Activated gamma-delta T cell treated with Interleukin-2 at 50 U/mL for 16 hours (primary cell): Measurements from ENCODE around the gene APLF.
"Not testable (repeated sequence)": the region's sequence is repeated elsewhere in the genome, so short reads cannot be mapped to it uniquely, and the experiment has no call there.

Experiments
- DNase-seq: peaks from one replicate; pipeline ENCODE4 v3.0.0-alpha.2; 2020

The APLF gene

GRCh38 chr2:68478688-68479087 lies 11.3 kb downstream of the APLF start:
- DNase-seq: no peak

- no peak for DNase-seq
These were observed 15.0 kb downstream of the APLF start for GRCh38 chr2:68482296-68482820.

- no peak for DNase-seq
These were observed 15.6 kb downstream of the APLF start for GRCh38 chr2:68483011-68483410.

- DNase-seq: no peak
These were observed 20.5 kb downstream of the APLF start for GRCh38 chr2:68487773-68488355.

DNA sequence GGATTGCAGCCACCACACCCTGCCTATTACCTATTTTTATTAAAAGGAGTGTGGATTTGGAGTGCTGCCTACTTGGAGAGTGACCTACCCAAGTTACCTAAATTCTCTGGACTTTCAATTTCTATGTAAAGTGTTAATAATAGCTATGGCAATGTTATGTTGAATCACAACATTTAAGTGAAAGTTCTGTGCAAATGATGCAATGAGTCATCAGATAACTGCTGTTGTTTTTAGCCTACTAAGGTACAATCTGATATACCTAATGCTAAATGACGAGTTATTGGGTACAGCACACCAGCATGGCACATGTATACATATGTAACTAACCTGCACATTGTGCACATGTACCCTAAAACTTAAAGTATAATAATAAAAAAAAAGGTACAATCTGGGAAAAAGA lies 21.2 kb downstream of the APLF start:
- not testable (repeated sequence) for DNase-seq

DNA sequence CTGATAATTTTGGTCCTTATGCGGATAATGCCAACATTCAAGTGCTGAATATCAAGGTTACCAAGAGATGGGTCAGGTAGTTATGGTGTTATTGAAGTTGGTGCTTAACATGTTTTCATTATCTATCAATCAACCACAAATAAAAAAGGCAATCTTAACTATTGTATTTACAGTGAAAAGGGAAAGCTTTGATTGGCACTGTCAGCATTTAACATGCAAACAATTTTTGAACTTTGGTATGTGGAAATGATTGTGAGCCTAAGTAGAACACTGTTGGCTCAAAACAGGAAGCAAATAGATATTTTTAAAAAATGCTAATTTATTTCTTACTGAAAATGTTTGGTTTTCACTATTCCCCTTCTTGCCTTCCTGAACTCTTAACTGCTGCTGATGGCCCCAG lies 21.9 kb downstream of the APLF start:
- DNase-seq: no peak

- no peak for DNase-seq
These were observed 24.2 kb downstream of the APLF start for GRCh38 chr2:68491582-68491981.

- DNase-seq: no peak
These were observed 31.7 kb downstream of the APLF start for GRCh38 chr2:68499133-68499532.

- no peak for DNase-seq
These were observed 33.3 kb downstream of the APLF start for GRCh38 chr2:68500649-68501048.

DNA sequence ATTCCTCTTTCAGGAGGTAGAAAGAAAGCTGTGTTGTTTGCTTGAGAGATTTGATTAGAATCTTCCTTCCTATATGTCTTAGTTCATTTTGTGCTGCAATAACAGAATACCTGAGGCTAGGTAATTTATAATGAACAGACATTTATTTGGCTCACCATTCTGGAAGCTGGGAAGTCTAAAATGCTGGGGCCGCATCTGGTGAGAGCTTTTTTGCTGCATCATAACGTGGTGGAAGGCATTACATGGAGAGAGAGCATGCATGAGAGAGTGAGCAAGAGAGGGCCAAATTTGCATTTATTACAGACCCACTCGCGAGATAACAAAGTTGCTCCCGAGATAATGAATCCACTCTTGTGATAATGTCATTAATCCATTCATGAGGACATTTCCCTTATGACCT lies 34.4 kb downstream of the APLF start:
- no peak for DNase-seq

GRCh38 chr2:68505603-68506159 lies 38.3 kb downstream of the APLF start:
- no peak for DNase-seq

DNA sequence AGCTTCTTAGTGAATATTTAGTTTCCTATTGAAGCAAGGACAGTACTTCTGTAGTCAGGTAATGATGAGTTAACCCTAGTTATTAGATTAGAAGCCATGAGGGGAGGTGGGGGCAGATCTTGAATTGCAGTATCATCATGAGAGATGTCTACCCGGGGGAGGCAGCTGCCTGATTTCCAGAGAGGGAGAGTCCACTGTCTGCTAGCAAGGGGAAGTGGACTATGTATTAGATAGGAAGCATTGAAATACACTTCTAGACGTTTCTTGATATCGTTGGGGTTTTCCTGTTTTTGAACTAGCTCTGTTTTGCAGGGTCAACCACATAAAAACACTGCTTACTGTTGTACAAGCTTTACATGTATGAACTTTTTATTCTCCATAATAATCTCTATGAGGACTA lies 38.8 kb downstream of the APLF start:
- no peak for DNase-seq

GRCh38 chr2:68512326-68512725 lies 44.9 kb downstream of the APLF start:
- no peak for DNase-seq

GRCh38 chr2:68512966-68513365 lies 45.6 kb downstream of the APLF start:
- DNase-seq: no peak

DNA sequence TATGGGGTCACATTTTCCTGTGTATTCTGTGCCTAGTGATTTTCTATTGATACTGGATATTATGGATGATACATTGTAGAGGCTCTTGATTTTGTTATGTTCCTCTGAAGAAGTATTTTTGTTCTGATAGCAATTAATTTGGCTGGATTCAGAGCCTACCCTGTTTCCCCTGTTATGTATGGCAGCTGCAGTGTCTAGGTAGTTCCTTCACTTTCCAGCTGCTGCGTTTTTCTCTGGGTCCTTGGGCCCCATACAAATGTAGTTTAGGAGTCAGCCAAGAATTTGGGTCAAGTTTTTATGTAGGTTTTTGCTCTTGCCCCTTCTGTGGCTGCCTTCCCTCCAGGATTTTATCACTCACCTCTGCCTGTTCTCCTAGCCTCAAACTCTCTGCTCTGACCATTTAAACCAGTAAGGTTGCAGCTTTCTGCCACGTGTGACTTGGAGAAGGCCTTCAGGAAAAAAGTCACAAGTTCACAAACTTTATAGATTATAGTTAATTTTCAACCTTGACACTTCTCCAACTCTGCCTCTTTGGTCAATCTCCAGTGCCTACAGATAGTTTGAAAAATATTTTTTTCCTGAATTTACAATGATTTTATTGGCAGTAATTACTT lies 47.0 kb downstream of the APLF start:
- DNase-seq: no peak

DNA sequence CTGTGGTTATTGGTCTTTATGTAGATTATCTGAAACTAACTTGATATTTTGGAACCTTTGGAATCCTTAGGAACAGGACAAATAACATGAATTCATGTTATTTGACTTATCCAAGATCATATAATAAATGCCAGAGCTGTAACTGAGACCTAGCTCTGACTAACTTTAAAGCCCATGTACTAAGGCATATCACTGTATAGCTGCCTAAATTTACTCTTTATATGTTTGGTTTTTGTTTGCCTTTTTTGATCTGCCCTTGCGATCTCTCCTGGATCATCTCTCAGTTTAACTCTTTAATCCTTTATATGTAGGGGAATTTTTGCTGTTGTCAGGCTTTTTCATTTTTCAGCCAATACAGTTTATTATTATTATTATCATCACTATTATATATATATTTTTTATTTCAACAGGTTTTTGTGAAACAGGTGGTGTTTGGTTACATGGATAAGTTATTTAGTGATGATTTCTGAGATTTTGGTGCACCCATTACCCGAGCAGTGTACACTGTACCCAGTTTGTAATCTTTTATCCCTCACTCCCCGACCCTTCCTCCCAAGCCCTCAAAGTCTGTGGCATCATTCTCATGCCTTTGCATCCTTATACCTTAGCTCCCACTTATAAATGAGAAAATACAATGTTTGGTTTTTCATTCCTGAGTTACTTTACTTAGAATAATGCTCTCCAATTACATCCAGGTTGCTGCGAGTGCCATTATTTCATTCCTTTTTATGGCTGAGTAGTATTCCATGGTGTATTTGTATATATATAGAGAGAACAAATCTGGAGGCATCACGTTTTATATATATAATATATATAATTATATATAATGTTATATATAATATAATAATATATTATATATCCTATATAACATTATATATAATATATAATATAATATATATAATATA lies 48.9 kb downstream of the APLF start:
- DNase-seq: no peak

DNA sequence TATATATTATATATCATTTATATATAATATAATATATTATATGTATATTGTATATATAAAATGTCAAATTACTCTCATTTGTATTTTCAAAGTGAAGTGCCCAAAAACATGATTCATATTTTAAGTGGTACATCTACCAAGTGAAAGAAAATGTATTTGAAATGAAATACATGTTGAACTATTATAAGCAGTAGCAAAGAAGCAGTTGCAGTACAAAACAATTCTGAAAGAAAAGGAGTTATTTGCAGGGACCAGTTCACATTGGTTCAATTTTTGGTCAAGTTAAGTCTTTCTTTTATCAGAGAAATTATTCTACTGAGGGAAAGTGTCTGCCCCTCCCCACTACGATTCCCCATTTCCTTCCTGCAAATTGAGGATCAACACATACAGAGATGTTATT lies 51.9 kb downstream of the APLF start:
- no peak for DNase-seq

- no peak for DNase-seq
These were observed 53.7 kb downstream of the APLF start for GRCh38 chr2:68521037-68521436.

DNA sequence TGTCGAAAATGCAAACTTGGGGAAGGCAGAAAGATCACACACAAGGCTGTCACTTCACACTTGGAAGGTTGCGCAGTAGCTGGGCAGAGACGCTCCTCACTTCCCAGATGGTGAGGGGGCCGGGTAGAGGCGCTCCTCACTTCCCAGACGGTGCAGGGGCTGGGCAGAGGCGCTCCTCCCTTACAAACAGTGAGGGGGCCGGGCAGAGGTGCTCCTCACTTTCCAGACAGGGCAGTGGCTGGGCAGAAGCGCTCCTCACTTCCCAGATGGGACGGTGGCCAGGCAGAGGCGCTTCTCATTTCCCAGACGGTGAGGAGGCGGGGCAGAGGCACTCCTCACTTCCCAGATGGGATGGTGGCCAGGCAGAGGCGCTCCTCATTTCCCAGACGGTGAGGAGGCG lies 59.6 kb downstream of the APLF start:
- not testable (repeated sequence) for DNase-seq

GRCh38 chr2:68527343-68528081 lies 60.1 kb downstream of the APLF start:
- DNase-seq: not testable (repeated sequence)

DNA sequence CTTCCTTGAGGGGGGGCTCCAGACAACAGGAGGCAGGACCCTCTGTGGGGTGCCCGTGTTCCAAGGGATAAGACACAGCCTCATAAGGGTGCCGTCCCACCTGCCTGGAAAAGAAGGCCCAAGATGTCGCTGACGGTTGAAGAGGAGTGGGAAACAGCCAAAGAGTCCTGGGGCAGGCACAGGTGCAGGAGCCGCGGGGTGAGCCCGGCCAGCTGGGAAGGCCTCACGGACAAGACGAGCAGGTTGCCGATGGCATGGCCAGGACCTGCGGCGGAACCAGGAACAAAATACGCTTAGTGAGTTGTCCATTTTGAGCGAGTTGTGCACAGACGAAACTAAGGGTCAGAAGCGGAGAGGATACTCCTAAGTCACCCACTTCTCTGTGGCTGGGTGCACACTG lies 61.8 kb downstream of the APLF start:
- not testable (repeated sequence) for DNase-seq

GRCh38 chr2:68529651-68530050 lies 62.3 kb downstream of the APLF start:
- not testable (repeated sequence) for DNase-seq

- DNase-seq: no peak
These were observed 68.6 kb downstream of the APLF start for GRCh38 chr2:68536000-68536399.
